Stromal cell of bone marrow (primary cell): ENCODE results near the gene TCHP.
"Not testable (repeated sequence)": the region's sequence is repeated elsewhere in the genome, so short reads cannot be mapped to it uniquely, and the experiment has no call there.

Experiments used
- DNase-seq: peaks from one replicate; pipeline ENCODE4 v3.0.0-alpha.2; 2012; ENCODE audit warnings: low read depth

TCHP gene

GRCh38 chr12:109879351-109880042 lies 20.6 kb upstream of the TCHP start:
- DNase-seq, result no peak

- DNase-seq, result peak; percentile 71
These were observed 19.8 kb upstream of the TCHP start, which contains the start of gene GLTP for GRCh38 chr12:109880043-109880931. TSS of gene GLTP (minus strand) at chr12:109880541. CDS start at chr12:109880374, 167 bp downstream.

GRCh38 chr12:109880938-109881337 lies 19.1 kb upstream of the TCHP start:
- DNase-seq, result no peak

GRCh38 chr12:109881752-109882151 lies 18.3 kb upstream of the TCHP start:
- no peak for DNase-seq

- no peak for DNase-seq
These were observed 16.6 kb upstream of the TCHP start for GRCh38 chr12:109883461-109883860.

GRCh38 chr12:109885616-109886015 lies 14.5 kb upstream of the TCHP start:
- DNase-seq, result no peak

- peak; percentile 93 for DNase-seq
These were observed 11.7 kb upstream of the TCHP start for GRCh38 chr12:109888179-109889020.

GRCh38 chr12:109890620-109891170 lies 9.4 kb upstream of the TCHP start:
- no peak for DNase-seq

- DNase-seq, result not testable (repeated sequence)
These were observed 8.3 kb upstream of the TCHP start for GRCh38 chr12:109891731-109892130.

GRCh38 chr12:109892165-109892715 lies 7.8 kb upstream of the TCHP start:
- no peak for DNase-seq

- no peak for DNase-seq
These were observed 7.3 kb upstream of the TCHP start for GRCh38 chr12:109892748-109893147.

GRCh38 chr12:109893261-109893995 lies 6.6 kb upstream of the TCHP start:
- no peak for DNase-seq

- no peak for DNase-seq
These were observed 5.1 kb upstream of the TCHP start for GRCh38 chr12:109894939-109895338.

GRCh38 chr12:109896188-109896587 lies 3.9 kb upstream of the TCHP start:
- DNase-seq, result no peak

- no peak for DNase-seq
These were observed 3.0 kb upstream of the TCHP start for GRCh38 chr12:109897029-109897428.

GRCh38 chr12:109899345-109899744 lies 729 bp upstream of the TCHP start:
- not testable (repeated sequence) for DNase-seq

GRCh38 chr12:109900752-109901580 lies 892 bp downstream of the TCHP start:
- no peak for DNase-seq

GRCh38 chr12:109902891-109903418 lies 2.9 kb downstream of the TCHP start:
- DNase-seq, result no peak

- DNase-seq, result no peak
These were observed 5.2 kb downstream of the TCHP start for GRCh38 chr12:109905301-109905700.
